ENCODE data around the gene GSG1L. TPM values are rescaled to one million over a fixed set of nuclear protein-coding genes. Genes with fewer than 3 reads are reported as not detected.

GSG1L gene
- total RNA-seq, 2 donors from 2014 or later = 0.52 TPM; not detected in 1

DNA sequence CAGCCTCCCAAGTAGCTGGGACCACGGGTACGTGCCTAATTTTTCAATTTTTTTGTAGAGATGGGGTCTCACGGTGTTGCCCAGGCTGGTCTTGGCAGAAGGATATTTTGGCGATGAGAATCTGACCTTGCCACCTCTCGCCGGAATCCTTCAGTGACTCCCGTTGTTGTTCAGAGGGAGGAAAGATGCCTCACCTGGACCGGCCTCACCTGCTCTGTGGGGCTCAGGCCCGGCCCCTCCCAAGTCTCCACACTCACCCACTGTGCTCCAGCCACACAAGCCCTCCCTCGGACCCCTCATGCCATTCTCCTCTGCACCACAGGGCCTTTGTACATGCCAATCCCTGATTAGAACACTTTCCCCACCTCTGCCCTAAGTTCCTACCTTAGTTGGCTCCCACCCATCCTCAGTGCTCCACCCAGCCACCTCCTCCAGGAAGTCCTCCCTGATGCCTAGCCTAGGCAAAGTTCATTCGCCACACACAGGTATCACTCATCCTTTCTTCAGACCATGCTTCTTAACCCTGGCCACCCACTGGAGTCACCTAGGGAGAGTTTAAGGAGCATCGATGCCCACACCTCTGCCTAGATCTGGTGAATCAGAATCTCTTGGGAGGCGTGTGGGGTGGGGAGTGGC, 136.1 kb downstream of the GSG1L start:
- no peak for ATAC-seq
- no peak for DNase-seq (ENCODE audit: low spot score in 2 of 2)
- Mint-ChIP-seq H3K9me3 (no peaks in the 10 kb centered on the region), H3K36me3 (no peaks in the 10 kb centered on the region), H3K27ac (no peak overlapping the region)

- DNase-seq (ENCODE audit: low spot score in 2 of 2) = no peak
- no peak for ATAC-seq
- no peaks in the 10 kb centered on the region for H3K9me3 Mint-ChIP-seq
- no peak overlapping the region for H3K27ac Mint-ChIP-seq
- no peaks in the 10 kb centered on the region for H3K36me3 Mint-ChIP-seq
Measured at GRCh38 chr16:27925612-27926011, 137.9 kb downstream of the GSG1L start.

DNA sequence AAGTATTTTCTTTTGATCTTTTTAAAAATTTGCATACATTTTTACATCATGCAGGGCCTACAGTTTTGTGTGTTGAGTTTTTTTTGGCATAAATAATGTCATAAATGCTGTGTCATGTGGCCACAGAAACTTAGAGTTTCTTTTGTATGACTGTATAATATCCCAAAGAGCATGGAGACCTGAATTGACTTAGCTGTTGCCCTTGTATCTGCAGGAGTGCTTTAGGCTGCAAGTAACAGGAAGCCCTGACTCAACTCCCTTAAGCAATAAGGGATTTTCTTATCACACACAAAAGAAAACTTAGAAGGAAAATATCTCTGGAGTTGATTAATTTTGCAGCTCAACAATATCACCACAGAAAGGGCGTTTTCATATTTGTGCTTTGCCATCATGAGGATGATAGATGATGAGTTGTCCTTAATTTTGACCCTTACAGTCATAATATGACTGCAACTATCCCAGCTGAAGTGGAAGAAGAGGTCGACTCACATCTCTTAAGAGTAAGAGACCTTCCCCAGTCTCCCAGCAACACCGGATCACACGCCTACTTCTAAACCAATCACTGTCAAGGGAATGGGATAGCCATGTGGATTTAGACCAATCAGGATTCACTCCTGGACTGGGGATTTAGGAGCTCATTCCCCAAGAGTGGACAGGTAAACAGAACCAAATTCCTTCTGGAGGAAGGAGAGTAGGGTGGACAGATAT, 138.9 kb downstream of the GSG1L start:
- DNase-seq (ENCODE audit: low spot score in 2 of 2) (no peak), ATAC-seq (peak; percentile 69 to 72)
- Mint-ChIP-seq H3K27ac (no peak overlapping the region), H3K36me3 (no peaks in the 10 kb centered on the region), H3K9me3 (no peaks in the 10 kb centered on the region)

DNA sequence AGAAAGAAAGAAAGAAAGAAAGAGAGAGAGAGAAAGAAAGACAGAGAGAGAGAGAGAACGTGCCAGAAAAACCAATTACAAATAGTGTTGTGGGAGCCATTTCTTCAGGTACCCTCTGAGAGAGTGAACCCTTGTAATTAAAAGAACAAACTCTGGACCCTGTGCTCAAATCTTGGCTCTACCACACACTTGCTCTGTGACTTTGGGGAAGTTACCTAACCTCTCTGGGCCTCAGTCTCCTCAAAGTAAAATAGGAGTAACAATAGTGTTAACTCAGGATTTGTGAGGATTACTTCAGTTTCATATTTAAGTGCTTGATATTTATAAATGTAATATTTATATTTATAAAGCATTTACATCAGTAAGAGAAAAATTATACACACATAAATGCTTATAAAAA, 139.8 kb downstream of the GSG1L start:
- Mint-ChIP-seq H3K9me3 (no peaks in the 10 kb centered on the region), H3K27ac (no peak overlapping the region), H3K36me3 (no peaks in the 10 kb centered on the region)
- DNase-seq (ENCODE audit: low spot score in 2 of 2) = no peak
- ATAC-seq = no peak

DNA sequence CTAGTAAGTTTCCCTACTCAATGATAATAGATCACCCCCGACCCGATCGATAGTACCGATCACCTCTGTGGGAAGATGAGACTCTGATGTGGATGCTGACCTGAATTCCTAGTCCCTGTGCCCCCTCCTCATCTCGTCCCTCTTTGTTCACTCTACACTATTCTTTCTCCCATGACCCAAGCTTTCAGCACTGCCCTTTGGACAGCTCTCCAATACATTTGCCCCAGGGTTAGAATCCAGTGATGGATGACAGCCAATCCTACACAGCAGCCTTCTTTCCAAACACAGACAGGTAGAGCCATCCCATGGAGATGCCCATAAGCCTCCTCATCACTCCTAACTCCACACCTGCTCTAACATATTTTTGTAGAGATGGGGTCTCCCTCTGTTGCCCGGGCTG, 141.1 kb downstream of the GSG1L start:
- DNase-seq (ENCODE audit: low spot score in 2 of 2) (no peak), ATAC-seq (no peak)
- Mint-ChIP-seq H3K36me3 (no peaks in the 10 kb centered on the region), H3K27ac (peak overlapping the region in 1 of 2 donors; percentile 4), H3K9me3 (no peaks in the 10 kb centered on the region)

DNA sequence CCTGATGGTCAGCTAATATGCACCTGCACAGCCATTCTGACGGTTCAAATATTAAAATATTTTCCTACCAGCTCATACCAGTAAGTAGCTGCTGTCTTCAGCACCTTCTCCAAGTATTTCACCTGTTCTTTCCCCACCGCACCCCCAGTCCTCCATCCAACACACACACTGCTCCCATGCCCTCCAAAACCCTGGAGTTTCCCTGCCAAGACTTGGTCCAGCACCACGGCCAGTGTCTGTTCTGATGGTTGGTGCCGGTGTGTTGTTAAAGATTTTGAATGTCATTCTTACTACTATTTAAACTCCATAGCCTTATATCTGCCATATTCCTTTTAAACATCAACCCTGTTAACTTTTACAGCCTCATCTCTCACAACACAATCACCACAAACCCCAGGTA, 142.4 kb downstream of the GSG1L start:
- Mint-ChIP-seq H3K9me3 (no peaks in the 10 kb centered on the region), H3K36me3 (no peaks in the 10 kb centered on the region), H3K27ac (no peak overlapping the region)
- no peak for DNase-seq (ENCODE audit: low spot score in 2 of 2)
- no peak for ATAC-seq

DNA sequence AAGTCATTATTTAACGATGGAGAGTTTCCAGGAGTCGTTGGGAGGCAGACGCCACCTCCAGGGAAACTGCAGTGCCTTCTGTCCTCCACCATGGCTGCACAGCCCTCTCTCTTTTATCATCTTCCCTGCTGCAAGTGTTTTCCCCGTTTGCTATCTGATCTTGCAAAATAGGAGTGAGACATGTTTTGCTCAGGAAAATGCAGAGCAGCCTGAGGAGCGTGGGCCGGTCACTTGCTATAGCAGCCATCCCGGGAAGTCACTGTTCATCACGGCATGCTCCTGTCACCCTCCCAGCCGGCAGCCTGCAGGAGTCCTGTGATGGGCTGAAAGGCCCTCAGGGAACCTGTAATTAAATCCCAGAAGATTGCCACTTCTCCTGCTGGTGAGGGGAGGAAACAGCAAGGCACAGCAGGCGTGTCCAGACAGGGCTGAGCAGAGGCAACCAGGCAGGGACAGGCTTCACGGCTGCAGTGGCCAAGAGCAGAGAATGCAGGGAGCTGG, 143.1 kb downstream of the GSG1L start:
- Mint-ChIP-seq H3K9me3 (no peaks in the 10 kb centered on the region), H3K27ac (no peak overlapping the region), H3K36me3 (no peaks in the 10 kb centered on the region)
- DNase-seq (ENCODE audit: low spot score in 2 of 2) = no peak
- ATAC-seq = no peak

DNA sequence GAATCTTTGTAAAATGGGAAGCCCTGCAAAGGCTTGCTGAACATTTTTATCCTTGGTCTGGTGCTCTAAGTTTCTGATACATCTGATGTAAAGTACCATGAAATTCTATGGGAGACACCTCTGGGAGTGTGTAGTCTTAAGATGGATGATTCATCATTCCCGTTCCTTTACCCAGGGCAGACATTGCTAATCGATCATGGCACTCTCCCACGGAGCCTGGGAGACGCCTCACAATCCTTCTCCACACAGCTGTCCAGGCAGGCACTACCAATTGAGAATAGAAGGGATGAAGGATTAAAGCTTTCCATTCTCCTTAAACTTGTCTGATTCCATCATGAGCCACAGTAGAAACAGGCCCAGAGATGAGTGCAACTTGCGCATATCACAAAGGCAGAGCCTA, 144.8 kb downstream of the GSG1L start:
- H3K27ac Mint-ChIP-seq = no peak overlapping the region
- no peaks in the 10 kb centered on the region for H3K36me3 Mint-ChIP-seq
- DNase-seq (ENCODE audit: low spot score in 2 of 2) (no peak), ATAC-seq (no peak)
- H3K9me3 Mint-ChIP-seq = no peaks in the 10 kb centered on the region

GRCh38 chr16:27917949-27918348, 145.6 kb downstream of the GSG1L start:
- no peak overlapping the region for H3K27ac Mint-ChIP-seq
- DNase-seq (ENCODE audit: low spot score in 2 of 2) (no peak), ATAC-seq (no peak)
- H3K36me3 Mint-ChIP-seq = no peaks in the 10 kb centered on the region
- no peaks in the 10 kb centered on the region for H3K9me3 Mint-ChIP-seq

GRCh38 chr16:27911486-27911885, 152.0 kb downstream of the GSG1L start:
- ATAC-seq = no peak
- Mint-ChIP-seq H3K36me3 (no peaks in the 10 kb centered on the region), H3K27ac (no peak overlapping the region), H3K9me3 (no peaks in the 10 kb centered on the region)
- no peak for DNase-seq (ENCODE audit: low spot score in 2 of 2)

DNA sequence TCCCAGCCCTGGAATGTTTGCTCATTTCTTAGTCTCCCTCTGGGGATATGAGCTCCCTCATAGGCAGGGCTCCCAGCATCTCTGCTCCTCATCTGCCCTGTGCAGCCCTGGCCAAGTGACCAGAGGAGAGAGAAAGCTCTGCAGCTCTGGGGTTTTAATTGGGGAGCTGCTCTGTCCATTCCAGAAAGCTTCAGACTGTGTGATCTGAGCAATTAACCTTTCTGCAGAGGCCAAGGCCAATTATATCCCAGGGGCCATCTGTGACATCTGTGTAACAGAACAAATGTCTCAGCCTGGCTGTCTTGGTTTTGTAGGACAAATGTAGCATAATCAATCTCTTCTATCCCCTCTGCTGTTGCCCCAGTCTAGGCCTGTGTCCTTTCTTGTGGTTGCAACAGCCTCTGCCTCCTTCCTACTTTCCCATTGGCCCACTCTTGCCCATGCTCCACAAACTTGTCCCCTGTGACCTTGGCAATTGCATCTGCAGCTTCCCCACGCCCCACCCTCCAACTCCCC, 156.0 kb downstream of the GSG1L start:
- no peaks in the 10 kb centered on the region for H3K9me3 Mint-ChIP-seq
- no peak for ATAC-seq
- DNase-seq (ENCODE audit: low spot score in 2 of 2) = no peak
- no peak overlapping the region for H3K27ac Mint-ChIP-seq
- no peaks in the 10 kb centered on the region for H3K36me3 Mint-ChIP-seq

- no peak overlapping the region for H3K27ac Mint-ChIP-seq
- no peaks in the 10 kb centered on the region for H3K9me3 Mint-ChIP-seq
- ATAC-seq (no peak), DNase-seq (ENCODE audit: low spot score in 2 of 2) (no peak)
- H3K36me3 Mint-ChIP-seq = no peaks in the 10 kb centered on the region
Measured at GRCh38 chr16:27906883-27907282, 156.6 kb downstream of the GSG1L start.

DNA sequence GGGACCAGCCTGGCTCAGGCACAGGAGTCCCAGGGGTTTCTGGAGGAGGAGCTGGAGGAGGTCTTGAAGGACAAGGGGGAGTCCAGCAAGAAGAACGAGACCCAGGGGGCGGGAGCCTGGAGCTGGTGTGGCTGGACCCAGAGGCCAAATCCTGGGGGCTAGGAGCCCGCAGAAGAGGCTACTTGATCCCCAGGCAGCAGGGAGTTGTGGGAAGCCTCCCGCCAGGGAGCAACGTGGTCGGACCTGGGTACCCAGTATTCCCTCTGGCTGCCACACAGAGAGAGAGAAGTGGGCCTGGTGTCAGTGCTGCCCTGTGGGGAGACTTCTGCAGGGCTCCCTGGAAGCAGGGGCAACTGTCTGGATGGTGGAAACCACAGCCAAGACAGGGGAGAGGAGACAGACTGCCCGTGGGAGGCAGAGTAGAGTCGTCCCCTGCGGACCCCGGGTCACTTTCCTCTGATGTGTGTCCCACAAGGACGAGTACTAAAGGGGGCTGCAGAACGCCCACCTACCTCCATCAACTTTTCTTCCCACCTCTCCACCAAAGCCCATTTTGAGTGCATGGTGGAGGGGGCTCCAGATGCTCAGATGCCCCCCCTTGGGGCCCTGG, 160.4 kb downstream of the GSG1L start:
- Mint-ChIP-seq H3K36me3 (no peaks in the 10 kb centered on the region), H3K9me3 (no peaks in the 10 kb centered on the region), H3K27ac (no peak overlapping the region)
- ATAC-seq = no peak
- DNase-seq (ENCODE audit: low spot score in 2 of 2) = no peak

- Mint-ChIP-seq H3K9me3 (no peaks in the 10 kb centered on the region), H3K27ac (no peak overlapping the region), H3K36me3 (no peaks in the 10 kb centered on the region)
- no peak for DNase-seq (ENCODE audit: low spot score in 2 of 2)
- no peak for ATAC-seq
Measured at GRCh38 chr16:27902551-27902950, 161.0 kb downstream of the GSG1L start.

DNA sequence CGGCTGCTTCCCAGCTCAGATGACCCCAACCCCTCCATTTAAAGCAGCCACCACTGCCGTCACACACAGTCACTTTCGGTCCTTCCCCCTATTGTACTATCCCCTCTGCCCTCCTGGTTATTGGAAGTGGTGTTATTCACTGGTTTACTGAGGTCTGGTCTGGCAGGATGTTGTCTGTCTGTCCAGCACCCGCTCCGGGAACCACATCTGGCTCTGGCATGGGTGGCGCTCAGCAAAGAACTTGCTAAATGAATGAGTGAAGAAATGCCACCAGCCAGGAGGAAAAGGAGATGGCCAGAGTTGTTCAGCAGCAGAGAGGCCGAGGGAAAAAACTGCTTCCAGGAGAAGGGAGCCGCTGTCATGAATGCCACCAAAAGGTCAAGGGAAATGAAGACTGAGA, 161.6 kb downstream of the GSG1L start:
- no peaks in the 10 kb centered on the region for H3K9me3 Mint-ChIP-seq

GRCh38 chr16:27899736-27900135, 163.8 kb downstream of the GSG1L start:
- no peaks in the 10 kb centered on the region for H3K36me3 Mint-ChIP-seq
- no peaks in the 10 kb centered on the region for H3K9me3 Mint-ChIP-seq
- no peak overlapping the region for H3K27ac Mint-ChIP-seq
- ATAC-seq (no peak), DNase-seq (ENCODE audit: low spot score in 2 of 2) (no peak)

More for the DNA sequence above, 161.6 kb downstream of the GSG1L start:
- DNase-seq (ENCODE audit: low spot score in 2 of 2) = no peak
- no peak for ATAC-seq
- H3K27ac Mint-ChIP-seq = no peak overlapping the region
- H3K36me3 Mint-ChIP-seq = no peaks in the 10 kb centered on the region

GRCh38 chr16:27894386-27894785, 169.1 kb downstream of the GSG1L start:
- Mint-ChIP-seq H3K9me3 (no peaks in the 10 kb centered on the region), H3K27ac (no peak overlapping the region), H3K36me3 (no peaks in the 10 kb centered on the region)
- ATAC-seq (no peak), DNase-seq (ENCODE audit: low spot score in 2 of 2) (no peak)
